Endothelial cell of umbilical vein (primary cell): Measurements from ENCODE around the gene SMAD3. TPM values are rescaled to one million over a fixed set of nuclear protein-coding genes. Genes with fewer than 3 reads are reported as not detected.

ENCODE experiments used
- BruUV-seq: library from RNA; stranded (reverse); fragments of 400-500 nt; replicated peaks from 2 replicates; lab custom pipeline; 2021; lab: Mats Ljungman, UMichigan
- CTCF ChIA-PET: fragments of 300-600, 350-600 bp; sonication (Branson Sonifier 250); formaldehyde crosslinking; loops from one replicate; lab custom pipeline; 2021; ENCODE audit warnings: antibody characterized with exemption, inconsistent platforms; lab: Charles Lee
- POLR2A ChIA-PET: fragments of 300-600, 350-600 bp; sonication (Branson Sonifier 250); formaldehyde crosslinking; loops from one replicate; lab custom pipeline; 2021; ENCODE audit warnings: antibody characterized with exemption, inconsistent platforms; lab: Charles Lee
- DNase-seq: peaks from one replicate; pipeline ENCODE4 v3.0.0-alpha.2; 2011; ENCODE audit warnings: low read depth, low spot score
- FAIRE-seq: peaks from 2 replicates; lab custom pipeline; 2011; peaks lifted over from hg19 to GRCh38; lab: Jason Lieb, UNC
- H2AFZ ChIP-seq: 2 replicates; pipeline ENCODE4 v1.6.0; 2012; ENCODE audit warnings: low read depth, low read length, control low read depth, inconsistent platforms
- H3K27ac ChIP-seq: 2 replicates; pipeline ENCODE4 v1.5.1; 2011; ENCODE audit warnings: low read depth, mild to moderate bottlenecking, control low read depth, low read length, moderate library complexity; ENCODE audit not compliant: insufficient read depth
- H3K27me3 ChIP-seq, 2 experiments: 2 replicates each; pipeline versions ENCODE4 v1.6.0 to v1.6.1; 2011; ENCODE audit warnings: low read length in 2 of 2, mixed read lengths in 1 of 2; ENCODE audit not compliant: control insufficient read depth in 2 of 2, insufficient read depth in 2 of 2
- H3K36me3 ChIP-seq, 2 experiments: 2 replicates in 1 of 2; 3 replicates in 1 of 2; pipeline ENCODE4 v1.5.1; 2011; ENCODE audit warnings: low read length in 2 of 2, mild to moderate bottlenecking in 1 of 2, moderate library complexity in 1 of 2; ENCODE audit not compliant: control insufficient read depth in 2 of 2, insufficient read depth in 2 of 2; ENCODE audit errors: extremely low read depth in 1 of 2
- H3K4me1 ChIP-seq: 3 replicates; pipeline ENCODE4 v1.5.1; 2011; ENCODE audit warnings: mild to moderate bottlenecking, low read length; ENCODE audit not compliant: control insufficient read depth, insufficient read depth; ENCODE audit errors: extremely low read depth
- H3K4me2 ChIP-seq: 2 replicates; pipeline ENCODE4 v1.6.1; 2011; ENCODE audit warnings: low read length, control low read depth, mixed read lengths; ENCODE audit not compliant: insufficient read depth
- H3K4me3 ChIP-seq, 3 experiments: fragments of 200-600 bp in 1 of 3; sonication (generic), shearing (Covaris generic) in 1 of 3; replicated peaks in 1 of 3; 2 replicates each; pipeline ENCODE4 v1.5.1; 2011 to 2016; ENCODE audit warnings: control low read depth in 3 of 3, low read length in 3 of 3, mild to moderate bottlenecking in 2 of 3, inconsistent platforms in 1 of 3, low read depth in 1 of 3, moderate library complexity in 1 of 3; ENCODE audit not compliant: insufficient read depth in 1 of 3
- H3K79me2 ChIP-seq: 2 replicates; pipeline ENCODE4 v1.6.0; 2012; ENCODE audit warnings: low read length, inconsistent platforms; ENCODE audit not compliant: control insufficient read depth, insufficient read depth
- H3K9ac ChIP-seq: replicated peaks from 2 replicates; pipeline ENCODE3; 2011; ENCODE audit warnings: low read length, control low read depth; ENCODE audit not compliant: insufficient read depth; ENCODE audit errors: extremely low read depth
- H3K9me1 ChIP-seq: replicated peaks from 3 replicates; pipeline ENCODE4 v1.6.0; 2011; ENCODE audit warnings: mild to moderate bottlenecking, low read length; ENCODE audit not compliant: control insufficient read depth, insufficient read depth; ENCODE audit errors: extremely low read depth
- H3K9me3 ChIP-seq: replicated peaks from 2 replicates; pipeline ENCODE4 v1.5.1; 2012; ENCODE audit warnings: low read length, inconsistent platforms; ENCODE audit not compliant: control insufficient read depth, insufficient read depth
- H4K20me1 ChIP-seq: replicated peaks from 2 replicates; pipeline ENCODE3; 2011; ENCODE audit warnings: mild to moderate bottlenecking, low read length; ENCODE audit not compliant: control insufficient read depth, insufficient read depth; ENCODE audit errors: extremely low read depth
- EZH2 ChIP-seq: IDR thresholded peaks from 2 replicates; pipeline ENCODE4 v1.6.1; 2012; ENCODE audit warnings: borderline replicate concordance, low read depth, mild to moderate bottlenecking, moderate library complexity, low read length, inconsistent platforms; ENCODE audit not compliant: severe bottlenecking
- FOS ChIP-seq: IDR thresholded peaks from 2 replicates; pipeline ENCODE4 v1.6.1; 2011; ENCODE audit warnings: mild to moderate bottlenecking, low read length, moderate library complexity, borderline replicate concordance; ENCODE audit not compliant: insufficient read depth
- GATA2 ChIP-seq: IDR thresholded peaks from 2 replicates; pipeline ENCODE4 v1.7.0; 2011; ENCODE audit warnings: low read depth, mild to moderate bottlenecking, moderate library complexity, mixed read lengths, low read length; ENCODE audit not compliant: insufficient read length, insufficient read depth
- JUN ChIP-seq: IDR thresholded peaks from 2 replicates; pipeline ENCODE4 v1.6.1; 2011; ENCODE audit warnings: borderline replicate concordance, low read depth; ENCODE audit not compliant: insufficient read length, insufficient read depth
- MYC ChIP-seq: IDR thresholded peaks from one replicate; pipeline ENCODE4 v1.6.1; 2011; ENCODE audit warnings: mild to moderate bottlenecking, low read depth, low read length
- POLR2A ChIP-seq: IDR thresholded peaks from 2 replicates; pipeline ENCODE4 v1.6.1; 2012; ENCODE audit warnings: low read depth, mild to moderate bottlenecking, control low read depth, low read length
- POLR2AphosphoS5 ChIP-seq: IDR thresholded peaks from 2 replicates; pipeline ENCODE4 v1.6.1; 2012; ENCODE audit warnings: low read depth, mild to moderate bottlenecking, control low read depth, low read length, moderate library complexity; ENCODE audit not compliant: insufficient read depth
- dilution Hi-C: fragments of 300-500 bp; cut with MboI; formaldehyde crosslinking; loops from one replicate; pipeline ENCODE4 v1.15.0; 2019; ENCODE audit warnings: low sequenced_read_pairs; ENCODE audit not compliant: extremely low pct_ligation_motif_present
- intact Hi-C: fragments of 100-400 bp; cut with micrococcal nuclease; formaldehyde crosslinking; loops from one replicate; pipeline ENCODE4 v1.10.0; 2022
- polyA plus RNA-seq, 4 experiments: library from polyadenylated mRNA; depleted of rRNA in 3 of 4; stranded (reverse) in 3 of 4; unstranded in 1 of 4; fragments of >200 nt; gene quantifications; 2 replicates each; pipeline versions ENCODE4 v1.2.1 to v1.2.3, GENCODE V29; 2011 to 2012; ENCODE audit warnings: missing spikeins in 1 of 4
- total RNA-seq: library from RNA; stranded (reverse); gene quantifications from 2 replicates; pipeline ENCODE4 v1.2.3, GENCODE V29; 2021
- TF ChIP-seq, protein P1 (sequence below), 2 donors: IDR thresholded peaks; 1 replicate in 1 of 2; 2 replicates in 1 of 2; pipeline ENCODE4 v1.5.1; 2011; ENCODE audit warnings: low read length in 2 of 2, mild to moderate bottlenecking in 2 of 2, moderate library complexity in 2 of 2, control low read depth in 1 of 2, inconsistent platforms in 1 of 2, low read depth in 1 of 2; ENCODE audit not compliant: insufficient read depth in 1 of 2; ENCODE audit errors: extremely low read depth in 1 of 2
- TF ChIP-seq, protein P2 (sequence below): IDR thresholded peaks from 2 replicates; pipeline ENCODE4 v1.6.1; 2011; ENCODE audit not compliant: insufficient read depth, insufficient read length

The SMAD3 gene
- total and polyA plus RNA-seq, 2 donors (not counting 3 experiments of a cell fraction or from before 2014, with no cell fraction given): 56.4 to 88.2 TPM

DNA sequence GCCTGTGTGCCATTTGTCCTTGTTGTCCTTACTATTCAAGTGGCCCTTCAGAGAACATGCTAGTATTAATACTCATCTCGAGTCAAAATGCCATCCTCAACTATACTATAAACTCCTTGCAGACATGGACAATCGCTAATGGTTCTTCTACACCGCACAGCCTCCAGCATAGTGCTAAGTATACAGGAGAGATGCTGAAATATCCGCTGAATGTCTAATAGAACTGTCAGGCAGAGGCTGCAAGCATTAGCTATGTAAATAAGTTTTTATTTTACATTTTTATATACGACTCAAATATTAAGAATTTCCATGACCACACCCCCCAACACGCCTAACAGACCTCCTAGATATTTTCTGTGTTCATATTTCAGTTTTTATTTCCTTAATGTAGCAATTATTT is 149.7 kb downstream of the SMAD3 start:
- no TSS peak for BruUV-seq

DNA sequence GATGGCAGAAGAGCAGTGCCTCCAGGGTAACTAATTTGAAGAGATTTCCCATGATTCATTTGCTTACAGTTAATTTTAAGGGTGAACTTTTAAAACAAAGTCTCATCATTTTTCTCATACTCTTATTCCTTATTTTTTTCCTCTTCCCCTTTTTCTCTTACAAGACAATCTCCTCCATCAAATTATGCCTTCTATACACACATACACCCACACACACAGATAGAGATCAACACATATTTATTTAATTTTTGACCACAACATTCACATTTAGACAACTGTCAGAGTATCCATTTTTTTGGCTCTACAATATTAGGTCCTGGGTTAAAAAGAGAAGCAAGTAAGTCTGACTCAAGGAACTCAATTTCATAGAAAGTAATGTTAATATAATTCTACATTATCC is 151.5 kb downstream of the SMAD3 start:
- no peak overlapping the region for H3K9ac ChIP-seq
- no peaks in the 10 kb centered on the region for H4K20me1 ChIP-seq
- BruUV-seq: no TSS peak
- intact Hi-C loops (no loop called here), dilution Hi-C loops (no loop called here)
- ChIA-PET POLR2A (no interaction called here), CTCF (interaction anchor here (0.7 kb wide), 1 partner anchor 1238 kb away, joined by 3 read pairs; no protein-coding TSS in a partner anchor)
- FAIRE-seq (no peak), DNase-seq (no peak)
- H3K27me3 ChIP-seq: no peaks in the 10 kb centered on the region
- H3K9me1 ChIP-seq: no peaks in the 10 kb centered on the region
- H3K9me3 ChIP-seq: no peaks in the 10 kb centered on the region
- H3K27ac ChIP-seq: no peak overlapping the region
- TF ChIP-seq GATA2 (no peak), JUN (no peak), POLR2A (no peak), FOS (no peak), POLR2AphosphoS5 (no peak), EZH2 (no peak), MYC (no peak)
- TF ChIP-seq, protein P1, sequence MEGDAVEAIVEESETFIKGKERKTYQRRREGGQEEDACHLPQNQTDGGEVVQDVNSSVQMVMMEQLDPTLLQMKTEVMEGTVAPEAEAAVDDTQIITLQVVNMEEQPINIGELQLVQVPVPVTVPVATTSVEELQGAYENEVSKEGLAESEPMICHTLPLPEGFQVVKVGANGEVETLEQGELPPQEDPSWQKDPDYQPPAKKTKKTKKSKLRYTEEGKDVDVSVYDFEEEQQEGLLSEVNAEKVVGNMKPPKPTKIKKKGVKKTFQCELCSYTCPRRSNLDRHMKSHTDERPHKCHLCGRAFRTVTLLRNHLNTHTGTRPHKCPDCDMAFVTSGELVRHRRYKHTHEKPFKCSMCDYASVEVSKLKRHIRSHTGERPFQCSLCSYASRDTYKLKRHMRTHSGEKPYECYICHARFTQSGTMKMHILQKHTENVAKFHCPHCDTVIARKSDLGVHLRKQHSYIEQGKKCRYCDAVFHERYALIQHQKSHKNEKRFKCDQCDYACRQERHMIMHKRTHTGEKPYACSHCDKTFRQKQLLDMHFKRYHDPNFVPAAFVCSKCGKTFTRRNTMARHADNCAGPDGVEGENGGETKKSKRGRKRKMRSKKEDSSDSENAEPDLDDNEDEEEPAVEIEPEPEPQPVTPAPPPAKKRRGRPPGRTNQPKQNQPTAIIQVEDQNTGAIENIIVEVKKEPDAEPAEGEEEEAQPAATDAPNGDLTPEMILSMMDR (IDR thresholded peaks at IDR 0.05; ENCODE audit: extremely low read depth in 1 of 2, insufficient read depth in 1 of 2, low read depth in 1 of 2, low read length in 2 of 2): no peak
- TF ChIP-seq, protein P2, sequence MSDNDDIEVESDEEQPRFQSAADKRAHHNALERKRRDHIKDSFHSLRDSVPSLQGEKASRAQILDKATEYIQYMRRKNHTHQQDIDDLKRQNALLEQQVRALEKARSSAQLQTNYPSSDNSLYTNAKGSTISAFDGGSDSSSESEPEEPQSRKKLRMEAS: no peak
- H3K4me1 ChIP-seq: no peaks in the 10 kb centered on the region
- no peak overlapping the region for H3K4me2 ChIP-seq
- peaks cover 0 to 3% of the 10 kb centered on the region in 2 experiments for H3K36me3 ChIP-seq
- H3K4me3 ChIP-seq: no peak overlapping the region
- no peaks in the 10 kb centered on the region for H3K79me2 ChIP-seq
- no peak overlapping the region for H2AFZ ChIP-seq

More for the DNA sequence above, 149.7 kb downstream of the SMAD3 start:
- FAIRE-seq (no peak), DNase-seq (no peak)
- Histone ChIP-seq H3K9me1 (no peaks in the 10 kb centered on the region), H4K20me1 (no peaks in the 10 kb centered on the region), H3K36me3 (peaks cover 0 to under 1% of the 10 kb centered on the region in 2 experiments), H3K4me2 (no peak overlapping the region), H2AFZ (no peak overlapping the region), H3K79me2 (no peaks in the 10 kb centered on the region), H3K4me1 (no peaks in the 10 kb centered on the region), H3K4me3 (no peak overlapping the region), H3K9ac (no peak overlapping the region), H3K27me3 (no peaks in the 10 kb centered on the region), H3K9me3 (no peaks in the 10 kb centered on the region), H3K27ac (no peak overlapping the region)
- intact Hi-C loops: no loop called here
- CTCF ChIA-PET: no interaction called here
- POLR2A ChIA-PET: no interaction called here
- no peak for TF ChIP-seq POLR2A
- TF ChIP-seq JUN: no peak
- TF ChIP-seq GATA2: no peak
- no peak for TF ChIP-seq EZH2
- TF ChIP-seq, protein P1 (IDR thresholded peaks at IDR 0.05; ENCODE audit: extremely low read depth in 1 of 2, insufficient read depth in 1 of 2, low read depth in 1 of 2, low read length in 2 of 2): no peak
- TF ChIP-seq POLR2AphosphoS5: no peak
- no peak for TF ChIP-seq FOS
- TF ChIP-seq MYC: no peak
- dilution Hi-C loops: no loop called here
